PC-9 (cell line): Measurements from ENCODE around the gene NHEJ1. TPM values are rescaled to one million over a fixed set of nuclear protein-coding genes. Genes with fewer than 3 reads are reported as not detected.

ENCODE experiments used
- BruUV-seq: library from RNA; stranded (reverse); fragments of 400-500 nt; replicated peaks from 2 replicates; lab custom pipeline; 2021; lab: Mats Ljungman, UMichigan
- CTCF ChIA-PET: fragments of 300-600 bp; sonication (Branson Sonifier 250); formaldehyde crosslinking; loops from one replicate; lab custom pipeline; 2022; ENCODE audit warnings: antibody characterized with exemption; lab: Charles Lee
- POLR2A ChIA-PET: fragments of 300-600 bp; sonication (Branson Sonifier 250); formaldehyde crosslinking; loops from one replicate; lab custom pipeline; 2022; ENCODE audit warnings: antibody characterized with exemption; ENCODE audit not compliant: unreplicated experiment; lab: Charles Lee
- DNase-seq, 2 experiments: peaks; one replicate each; pipeline versions ENCODE4 v3.0.0 to v3.0.0-alpha.2; 2015 to 2022; ENCODE audit warnings: mixed read lengths in 1 of 2
- H2AFZ ChIP-seq: fragments of 200-600 bp; sonication (generic); 2 replicates; pipeline ENCODE4 v1.8.1; 2017; ENCODE audit warnings: antibody characterized with exemption
- H3F3A ChIP-seq: fragments of 200-600 bp; sonication (generic); 2 replicates; pipeline ENCODE4 v1.8.1; 2017; ENCODE audit warnings: antibody characterized with exemption, mild to moderate bottlenecking, low read depth; ENCODE audit not compliant: insufficient read depth
- H3K27ac ChIP-seq: fragments of 200-600 bp; sonication (generic); 2 replicates; pipeline ENCODE4 v1.6.1; 2016; ENCODE audit warnings: mixed run types
- H3K27me3 ChIP-seq: fragments of 200-600 bp; sonication (generic); 2 replicates; pipeline ENCODE4 v1.6.1; 2016; ENCODE audit warnings: low read depth, mixed run types; ENCODE audit not compliant: insufficient read depth
- H3K36me3 ChIP-seq: fragments of 200-600 bp; sonication (generic); 2 replicates; pipeline ENCODE4 v1.6.1; 2016; ENCODE audit warnings: low read depth, mixed run types
- H3K4me1 ChIP-seq: fragments of 200-600 bp; sonication (generic); replicated peaks from 2 replicates; pipeline ENCODE4 v1.6.1; 2016; ENCODE audit warnings: mixed run types; ENCODE audit not compliant: insufficient read depth
- H3K4me2 ChIP-seq: fragments of 200-600 bp; sonication (generic); 2 replicates; pipeline ENCODE4 v1.6.1; 2017; ENCODE audit warnings: mixed run types
- H3K4me3 ChIP-seq: fragments of 200-600 bp; sonication (generic); 2 replicates; pipeline ENCODE4 v1.6.1; 2016; ENCODE audit warnings: mixed run types
- H3K79me2 ChIP-seq: fragments of 200-600 bp; sonication (generic); 2 replicates; pipeline ENCODE4 v1.6.1; 2017; ENCODE audit warnings: low read depth, mixed run types
- H3K9me2 ChIP-seq: fragments of 200-600 bp; sonication (generic); 2 replicates; pipeline ENCODE4 v1.8.1; 2017; ENCODE audit warnings: mild to moderate bottlenecking; ENCODE audit not compliant: insufficient read depth
- H3K9me3 ChIP-seq: fragments of 200-600 bp; sonication (generic); 2 replicates; pipeline ENCODE4 v1.8.1; 2016; ENCODE audit warnings: low read depth; ENCODE audit not compliant: insufficient read depth
- H4K20me1 ChIP-seq: fragments of 200-600 bp; sonication (generic); 2 replicates; pipeline ENCODE4 v1.8.1; 2017; ENCODE audit not compliant: insufficient read depth
- CTCF ChIP-seq: fragments of 200-600 bp; sonication (generic); conservative IDR thresholded peaks from 2 replicates; pipeline ENCODE4 v1.6.1; 2017; ENCODE audit warnings: mixed run types, antibody characterized with exemption, mild to moderate bottlenecking, moderate library complexity
- EZH2 ChIP-seq: fragments of 200-600 bp; sonication (generic); IDR thresholded peaks from 2 replicates; pipeline ENCODE4 v1.8.0; 2017; ENCODE audit warnings: antibody characterized with exemption, low read depth
- intact Hi-C: fragments of 100-400 bp; cut with micrococcal nuclease; formaldehyde crosslinking; loops from one replicate; pipeline ENCODE4 v1.10.0; 2022; ENCODE audit not compliant: unreplicated experiment
- total RNA-seq: library from RNA; stranded (reverse); gene quantifications from 2 replicates; pipeline ENCODE4 v1.2.3, GENCODE V29; 2021

The NHEJ1 gene
- total RNA-seq, 1 experiment from 2014 or later = 9.8 TPM

DNA sequence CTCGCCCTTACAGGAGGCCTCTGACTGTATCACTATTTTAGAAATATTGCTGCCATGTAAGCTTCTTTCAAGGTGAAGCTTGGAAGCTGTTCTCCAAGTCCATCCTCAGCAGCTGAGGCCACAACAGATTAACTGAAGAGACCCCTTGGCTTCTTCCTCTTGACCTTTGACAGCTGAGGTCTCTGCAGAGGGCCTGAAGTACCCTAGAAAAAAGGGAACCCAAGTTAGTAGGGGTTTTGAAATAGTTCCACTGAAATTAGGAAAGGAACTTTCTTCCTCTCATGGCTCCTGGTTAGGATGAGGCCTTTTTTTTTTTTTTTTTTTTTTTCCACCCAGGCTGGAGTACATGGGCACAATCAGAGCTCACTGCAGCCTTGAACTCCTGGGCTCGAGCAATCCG, 84.4 kb downstream of the NHEJ1 start:
- ChIA-PET CTCF (no interaction called here), POLR2A (interaction anchor here (0.6 kb wide), 1 partner anchor 327 kb away, joined by 5 read pairs; no protein-coding TSS in a partner anchor)
- Histone ChIP-seq H3K27ac (no peak overlapping the region), H3K27me3 (no peaks in the 10 kb centered on the region), H3K4me3 (no peak overlapping the region), H3K9me2 (no peaks in the 10 kb centered on the region), H3K9me3 (no peaks in the 10 kb centered on the region), H2AFZ (no peak overlapping the region), H4K20me1 (no peaks in the 10 kb centered on the region), H3F3A (no peaks in the 10 kb centered on the region), H3K79me2 (no peaks in the 10 kb centered on the region), H3K4me1 (peaks cover 8% of the 10 kb centered on the region), H3K4me2 (no peak overlapping the region), H3K36me3 (no peaks in the 10 kb centered on the region)
- intact Hi-C loops = no loop called here
- no peak for TF ChIP-seq CTCF
- TF ChIP-seq EZH2 = no peak
- DNase-seq = no peak
- no TSS peak for BruUV-seq

GRCh38 chr2:219073413-219074129, 87.0 kb downstream of the NHEJ1 start:
- no peaks in the 10 kb centered on the region for H3K9me3 ChIP-seq
- no peaks in the 10 kb centered on the region for H3K79me2 ChIP-seq
- no peak for DNase-seq
- no TSS peak for BruUV-seq
- no peak overlapping the region for H3K27ac ChIP-seq
- no peaks in the 10 kb centered on the region for H4K20me1 ChIP-seq
- H3K4me3 ChIP-seq = no peak overlapping the region
- no peaks in the 10 kb centered on the region for H3K36me3 ChIP-seq
- no peak overlapping the region for H3K4me2 ChIP-seq
- no peaks in the 10 kb centered on the region for H3K9me2 ChIP-seq
- H3K27me3 ChIP-seq = no peaks in the 10 kb centered on the region
- ChIA-PET POLR2A (no interaction called here), CTCF (interaction anchor here (0.7 to 1.2 kb wide), 4 partner anchors 12 to 81 kb away, joined by 3 to 4 read pairs (median 4); no protein-coding TSS in a partner anchor)
- TF ChIP-seq EZH2 (no peak), CTCF (peak; percentile 70)
- H2AFZ ChIP-seq = no peak overlapping the region
- no peaks in the 10 kb centered on the region for H3F3A ChIP-seq
- intact Hi-C loops = loop anchor here (1.0 kb wide), 1 partner anchor 46 kb away; no protein-coding TSS in a partner anchor
- peaks cover 13% of the 10 kb centered on the region for H3K4me1 ChIP-seq

- peaks cover 13% of the 10 kb centered on the region for H3K4me1 ChIP-seq
- no peak overlapping the region for H3K4me2 ChIP-seq
- no peak for DNase-seq
- TF ChIP-seq CTCF = no peak
- TF ChIP-seq EZH2 = no peak
- H4K20me1 ChIP-seq = no peaks in the 10 kb centered on the region
- no peaks in the 10 kb centered on the region for H3K36me3 ChIP-seq
- H3K27ac ChIP-seq = no peak overlapping the region
- H3K79me2 ChIP-seq = no peaks in the 10 kb centered on the region
- no peaks in the 10 kb centered on the region for H3K9me2 ChIP-seq
- no peak overlapping the region for H2AFZ ChIP-seq
- no peaks in the 10 kb centered on the region for H3F3A ChIP-seq
- H3K27me3 ChIP-seq = no peaks in the 10 kb centered on the region
- no TSS peak for BruUV-seq
- POLR2A ChIA-PET = no interaction called here
- CTCF ChIA-PET = interaction anchor here (0.7 to 1.5 kb wide), 5 partner anchors 11 to 82 kb away, joined by 3 to 4 read pairs (median 3); no protein-coding TSS in a partner anchor
- H3K9me3 ChIP-seq = no peaks in the 10 kb centered on the region
- intact Hi-C loops = loop anchor here (1.0 kb wide), 1 partner anchor 47 kb away; no protein-coding TSS in a partner anchor
- no peak overlapping the region for H3K4me3 ChIP-seq
Observed at GRCh38 chr2:219072741-219073250, 87.8 kb downstream of the NHEJ1 start.
